Activated CD8-positive, alpha-beta memory T cell treated with anti-CD3 and anti-CD28 coated beads, Interleukin-2, amount 50 U/mL, for 24 hours (primary cell): Measurements from ENCODE around the gene MRPL19.

Experiments used
- DNase-seq: peaks from one replicate; pipeline ENCODE4 v3.0.0-alpha.2; 2020; ENCODE audit errors: extremely low read depth

MRPL19 gene

GRCh38 chr2:75736276-75736675, 89.7 kb downstream of the MRPL19 start:
- DNase-seq = no peak

GRCh38 chr2:75737961-75738360, 91.4 kb downstream of the MRPL19 start:
- DNase-seq = no peak
